ENCODE measurements around the gene MIPOL1. TPM values are rescaled to one million over a fixed set of nuclear protein-coding genes. Genes with fewer than 3 reads are reported as not detected.

Gene MIPOL1
- total RNA-seq, 1 donor from 2014 or later: 0.02 TPM

DNA sequence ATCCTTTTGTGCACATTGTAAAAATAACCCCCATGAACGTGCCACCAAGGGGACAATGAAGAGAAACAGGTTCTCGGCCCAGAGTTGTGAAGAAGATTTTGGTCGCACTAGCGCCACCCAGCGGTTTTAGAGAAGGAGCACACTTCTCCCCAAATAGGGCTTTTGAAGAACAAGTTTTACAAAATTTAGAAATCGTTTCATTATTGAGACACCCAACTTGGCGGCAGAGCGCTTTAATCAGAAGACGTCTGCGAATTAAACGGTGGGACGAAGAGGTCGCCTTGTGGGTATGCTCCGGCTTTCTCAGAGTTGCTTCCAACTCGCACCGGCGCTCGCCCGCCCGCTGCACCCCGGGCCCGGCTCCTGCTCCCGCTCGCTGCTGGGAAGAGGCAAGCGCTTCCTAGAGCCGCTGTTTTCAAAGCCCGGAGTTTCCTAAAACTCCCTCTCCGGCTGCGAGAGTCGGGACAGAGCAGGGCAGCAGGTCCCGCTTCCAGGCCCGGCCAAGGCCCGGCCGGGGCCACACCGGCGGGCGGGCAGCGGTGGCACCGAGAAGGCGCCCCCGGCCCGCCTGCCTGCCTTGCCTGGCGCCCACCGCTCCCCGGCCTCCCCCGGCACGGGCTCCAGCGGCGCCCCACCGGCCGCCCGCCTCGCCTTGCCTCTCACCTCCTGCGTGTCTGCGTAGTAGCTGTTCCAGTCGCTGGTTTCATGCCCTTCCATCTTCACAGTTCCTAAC, 396.7 kb downstream of the MIPOL1 start:
- intact Hi-C loops (cut with micrococcal nuclease): loop anchor here (5.0 to 10.0 kb wide), 3 partner anchors 350 to 1072 kb away; partner anchors contain the start of genes NKX2-1 and NKX2-8

DNA sequence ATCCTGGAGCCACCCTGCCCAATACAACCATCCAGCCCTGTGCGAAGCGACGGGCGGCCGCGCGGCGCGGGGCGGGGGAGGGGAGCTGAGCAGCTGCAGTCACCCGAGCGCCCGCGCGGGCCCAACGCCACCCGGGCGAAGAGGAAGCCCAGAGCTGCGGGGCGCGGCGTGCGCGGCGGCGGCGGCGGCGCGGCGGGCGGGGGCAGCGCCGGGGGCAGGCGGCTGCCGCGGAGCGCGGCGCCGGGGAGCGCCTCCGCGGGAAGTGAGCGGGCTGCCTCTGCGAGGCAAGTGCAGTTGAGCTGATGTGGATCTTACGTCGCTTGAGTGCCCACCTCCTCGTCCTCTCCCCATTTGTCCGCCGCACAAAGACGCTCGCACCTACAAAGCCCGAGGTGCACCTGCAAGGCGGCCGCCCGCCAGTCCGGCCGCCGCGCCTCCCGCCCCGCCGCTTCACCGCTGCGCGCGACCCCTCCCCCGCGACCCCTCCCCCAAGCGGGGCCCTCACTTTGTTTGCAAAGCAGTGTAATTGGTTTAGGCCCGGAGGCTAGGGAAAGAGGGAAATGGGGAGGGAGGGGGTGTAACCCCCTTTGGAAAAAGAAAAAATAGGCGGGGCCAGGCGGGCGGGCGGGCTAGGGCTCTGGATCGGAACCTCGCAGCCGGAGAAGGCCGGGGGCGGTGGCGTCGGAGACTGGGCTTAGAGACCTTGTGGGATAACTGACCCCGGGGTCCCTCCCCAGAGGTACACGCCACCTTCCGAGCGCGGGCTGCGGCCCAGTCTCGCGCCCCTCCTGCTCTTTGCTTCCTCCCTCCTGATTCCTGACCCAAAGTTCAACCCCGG, 397.5 kb downstream of the MIPOL1 start, which contains the start of the genes FOXA1 and TTC6:
TSS of gene FOXA1 (minus strand) at position 279 of the 838 bp plus-strand sequence. CDS start at position 2, 277 bp downstream.
TSS of gene TTC6 (plus strand) at position 659 of the 838 bp plus-strand sequence. CDS start 26,436 bp downstream, outside the sequence.
- intact Hi-C loops (cut with micrococcal nuclease): loop anchor here (5.0 to 10.0 kb wide), 4 partner anchors 350 to 1088 kb away; partner anchors contain the start of genes NKX2-1 and NKX2-8

DNA sequence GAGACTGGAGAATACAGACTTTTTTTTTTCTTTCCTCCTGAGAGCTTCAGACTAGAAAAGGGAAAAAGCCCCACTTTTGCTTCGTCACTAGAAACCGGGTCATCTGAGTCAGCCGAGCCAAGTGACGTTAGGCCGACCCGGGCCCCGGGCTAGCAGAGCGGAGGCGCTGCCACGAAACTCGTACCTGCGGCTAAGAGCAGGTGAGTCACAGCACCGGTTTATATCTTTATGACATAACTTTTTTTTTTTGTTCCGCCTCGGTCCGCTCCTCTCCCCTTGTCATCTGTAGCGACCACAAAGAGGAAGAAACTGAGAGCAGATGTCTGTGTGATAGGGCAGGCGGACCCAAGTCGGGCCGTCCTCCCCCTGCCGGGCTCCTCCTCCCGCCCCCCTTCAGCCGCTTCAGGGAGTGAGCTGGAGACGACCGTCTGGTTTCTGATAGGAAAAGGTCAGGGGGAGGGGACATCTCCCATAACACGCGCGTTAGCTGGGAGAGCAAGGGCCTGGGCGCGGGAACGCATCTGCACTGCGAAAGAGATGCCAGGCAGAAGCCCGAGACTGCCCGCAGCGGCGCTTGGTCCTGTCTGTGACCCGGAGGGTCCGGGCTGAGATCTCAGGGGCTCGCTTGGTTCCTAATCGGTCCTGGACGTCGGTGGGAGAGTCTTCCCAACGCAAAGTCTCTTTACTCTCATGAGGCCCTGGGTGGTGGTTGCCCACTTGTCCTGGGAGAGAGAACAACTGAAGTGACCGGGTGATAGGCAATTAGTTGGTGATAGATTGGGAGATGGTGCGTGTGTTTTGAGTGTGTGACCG, 398.3 kb downstream of the MIPOL1 start:
- intact Hi-C loops (cut with micrococcal nuclease): loop anchor here (5.0 to 10.0 kb wide), 2 partner anchors 351 to 1089 kb away; no protein-coding TSS in a partner anchor

DNA sequence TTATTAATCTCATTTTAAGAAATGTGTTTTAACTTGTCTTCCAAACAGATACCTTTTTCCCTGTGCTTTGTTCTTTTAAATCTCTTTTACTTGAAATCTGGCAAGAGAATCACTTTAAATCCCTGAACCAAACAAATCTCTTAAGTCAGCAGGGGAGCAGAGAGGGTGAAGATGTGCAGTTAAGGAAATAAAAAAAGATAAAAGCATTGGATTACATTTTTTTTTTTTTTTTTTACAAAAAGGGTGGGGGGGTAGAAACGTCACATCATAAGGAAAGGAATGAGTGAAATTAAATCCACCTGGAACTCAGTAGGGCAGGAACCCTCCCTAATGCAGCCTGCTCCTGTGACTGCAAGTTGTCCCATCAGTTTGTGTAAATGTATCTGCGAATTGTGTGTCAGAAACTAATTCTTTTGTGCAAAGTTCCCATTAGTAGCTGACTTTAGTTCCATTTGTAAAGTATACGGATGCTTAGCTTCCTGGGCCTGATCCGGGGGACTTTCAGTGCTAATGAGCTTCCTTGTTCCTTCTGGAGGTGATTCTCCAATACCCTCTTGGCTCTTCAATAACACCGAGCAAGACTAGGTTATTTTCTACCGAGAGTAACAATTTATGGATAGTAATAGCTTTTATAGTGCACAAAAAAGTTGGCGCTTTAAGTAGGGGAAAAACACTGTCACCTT, 399.2 kb downstream of the MIPOL1 start:
- intact Hi-C loops (cut with micrococcal nuclease): loop anchor here (5.0 to 10.0 kb wide), 2 partner anchors 352 to 1090 kb away; no protein-coding TSS in a partner anchor

DNA sequence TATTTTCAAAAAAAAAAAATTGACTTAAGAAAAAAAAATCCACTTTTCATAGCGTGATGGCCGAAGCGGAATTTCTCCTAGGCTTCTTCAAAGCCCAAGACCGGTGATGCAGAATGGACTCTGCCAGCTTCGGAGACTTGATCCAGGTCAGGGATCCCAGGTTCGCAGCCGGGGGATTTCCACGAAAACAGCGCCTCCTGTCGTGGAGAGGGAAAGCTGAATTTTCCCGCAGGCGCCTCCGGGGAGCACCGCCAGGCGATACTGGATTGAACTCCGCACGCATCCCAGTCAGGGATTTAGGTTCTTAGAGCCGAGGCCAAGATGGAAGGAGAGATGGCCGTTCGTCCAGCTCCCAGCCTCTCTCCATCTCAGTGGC, 399.8 kb downstream of the MIPOL1 start:
- intact Hi-C loops (cut with micrococcal nuclease): loop anchor here (5.0 to 10.0 kb wide), 2 partner anchors 353 to 1090 kb away; no protein-coding TSS in a partner anchor

DNA sequence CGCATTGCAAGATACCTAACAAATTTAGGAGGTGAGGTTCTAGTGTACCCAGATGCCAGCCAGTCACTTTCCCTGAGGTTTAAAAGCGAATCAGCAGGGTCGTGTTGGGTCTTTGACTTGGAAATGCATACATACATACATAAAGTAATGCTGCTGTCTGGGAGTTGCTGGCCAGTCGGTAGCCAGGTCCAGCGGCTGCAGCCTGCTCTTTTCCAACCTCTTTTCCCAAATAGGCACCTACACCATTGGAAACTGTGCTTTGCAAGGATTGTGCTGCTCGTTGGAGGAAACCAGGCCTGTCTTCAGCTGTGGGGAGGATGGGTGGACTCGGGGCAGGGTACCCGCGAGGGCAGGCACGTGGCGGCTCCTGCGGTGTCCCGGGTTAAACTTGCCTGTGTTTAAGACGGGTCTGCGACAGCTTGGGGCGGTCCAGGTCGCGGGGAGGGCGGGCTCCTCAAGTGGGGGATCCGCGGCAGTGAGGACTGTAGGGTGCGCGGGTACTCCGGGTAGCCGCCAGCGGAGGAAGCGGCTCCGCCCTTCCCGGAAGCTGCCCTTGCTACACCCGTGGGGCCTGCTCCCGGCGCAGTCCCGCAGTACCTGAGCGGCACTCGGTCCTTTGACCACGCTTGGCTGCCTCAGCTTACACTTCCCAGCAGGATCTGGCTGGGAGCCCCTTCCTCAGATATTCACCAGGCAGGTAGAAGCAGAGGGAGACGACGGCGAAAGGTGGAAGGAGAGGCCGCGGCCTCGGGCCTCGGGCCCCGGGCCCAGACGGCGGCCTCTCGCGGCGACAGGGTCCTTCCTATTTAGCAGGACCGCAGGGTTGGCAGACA, 400.4 kb downstream of the MIPOL1 start:
- intact Hi-C loops (cut with micrococcal nuclease): loop anchor here (5.0 to 10.0 kb wide), 2 partner anchors 353 to 1091 kb away; no protein-coding TSS in a partner anchor

DNA sequence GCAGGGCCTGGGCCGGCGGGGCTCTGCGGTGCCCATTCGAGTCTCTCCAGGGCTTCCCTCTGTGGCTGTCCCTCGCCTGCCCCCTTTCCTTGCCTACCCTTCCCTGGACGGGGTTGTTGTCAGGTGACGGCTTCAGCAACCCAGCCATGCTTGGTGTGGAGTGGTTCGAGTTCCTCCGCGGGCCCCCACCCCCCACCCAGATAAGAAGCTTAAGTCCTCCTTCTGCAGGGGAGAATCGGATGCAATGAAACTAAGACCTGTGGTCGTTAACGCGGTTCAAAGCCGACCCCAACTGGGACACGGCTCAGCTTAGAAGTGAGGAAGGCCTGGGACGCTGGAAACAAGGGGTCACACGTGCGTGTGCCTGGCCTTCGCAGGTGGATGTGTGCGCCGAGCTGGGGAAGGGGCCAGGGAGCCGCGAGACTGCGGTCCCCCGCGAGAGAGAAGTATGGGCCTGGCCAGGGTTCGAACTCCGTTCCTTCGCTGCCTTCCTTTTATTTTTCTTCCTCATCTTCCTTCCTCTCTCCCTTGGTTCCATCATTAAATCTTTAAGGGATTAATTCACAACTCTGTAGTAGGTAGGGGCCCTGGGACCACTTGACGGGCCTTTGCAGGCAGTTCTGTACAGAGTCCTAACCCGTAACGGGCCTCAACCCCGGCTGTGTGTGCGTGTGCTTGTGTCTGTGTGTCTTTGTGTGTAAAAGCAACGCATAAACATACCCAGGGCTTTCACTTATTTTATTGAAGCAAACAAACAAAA, 401.2 kb downstream of the MIPOL1 start:
- intact Hi-C loops (cut with micrococcal nuclease): loop anchor here (5.0 to 10.0 kb wide), 2 partner anchors 354 to 1092 kb away; no protein-coding TSS in a partner anchor

DNA sequence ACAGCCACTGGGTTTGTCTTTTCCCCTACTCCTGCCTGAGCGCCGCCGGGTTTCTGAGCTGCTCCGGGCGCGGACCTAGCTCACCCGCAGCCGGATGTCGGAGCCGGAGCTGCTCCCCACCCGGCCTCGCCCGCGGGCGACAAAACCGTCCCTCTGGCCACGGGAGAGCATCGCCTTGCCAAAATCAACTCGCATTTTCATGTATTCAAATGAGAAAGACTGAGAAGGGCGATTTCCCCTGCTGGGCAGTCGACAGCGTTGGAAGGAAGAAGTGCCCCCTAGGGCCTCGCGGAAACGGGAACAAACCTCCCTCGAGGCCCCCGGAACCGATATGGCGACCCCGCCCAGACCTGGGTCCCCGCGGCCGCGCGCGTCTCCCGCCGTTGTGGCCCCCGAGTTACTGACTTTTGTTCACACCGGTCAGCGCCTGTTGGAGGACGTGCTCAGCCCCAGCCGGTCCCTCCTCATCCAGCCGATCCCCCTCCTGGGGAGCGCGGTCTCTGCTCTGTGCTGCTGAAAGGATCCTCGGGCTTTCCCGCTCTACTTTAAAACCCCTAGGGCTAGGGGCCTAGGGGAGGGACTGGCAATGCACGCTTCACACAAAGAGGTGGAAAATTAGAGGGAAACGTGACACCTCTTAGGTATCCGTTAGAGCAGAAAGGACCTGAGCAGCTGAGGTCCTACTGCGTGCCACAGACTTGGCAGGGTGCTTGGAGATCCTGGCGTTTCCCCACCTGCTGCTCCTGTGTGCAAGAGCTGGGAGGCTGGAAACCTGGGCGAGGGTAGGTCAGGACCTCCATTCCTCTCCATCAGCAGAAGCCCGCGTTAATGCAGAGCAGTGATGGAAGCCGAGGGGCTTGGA, 402.0 kb downstream of the MIPOL1 start:
- intact Hi-C loops (cut with micrococcal nuclease): loop anchor here (2.0 to 10.0 kb wide), 3 partner anchors 15 to 1092 kb away; no protein-coding TSS in a partner anchor

DNA sequence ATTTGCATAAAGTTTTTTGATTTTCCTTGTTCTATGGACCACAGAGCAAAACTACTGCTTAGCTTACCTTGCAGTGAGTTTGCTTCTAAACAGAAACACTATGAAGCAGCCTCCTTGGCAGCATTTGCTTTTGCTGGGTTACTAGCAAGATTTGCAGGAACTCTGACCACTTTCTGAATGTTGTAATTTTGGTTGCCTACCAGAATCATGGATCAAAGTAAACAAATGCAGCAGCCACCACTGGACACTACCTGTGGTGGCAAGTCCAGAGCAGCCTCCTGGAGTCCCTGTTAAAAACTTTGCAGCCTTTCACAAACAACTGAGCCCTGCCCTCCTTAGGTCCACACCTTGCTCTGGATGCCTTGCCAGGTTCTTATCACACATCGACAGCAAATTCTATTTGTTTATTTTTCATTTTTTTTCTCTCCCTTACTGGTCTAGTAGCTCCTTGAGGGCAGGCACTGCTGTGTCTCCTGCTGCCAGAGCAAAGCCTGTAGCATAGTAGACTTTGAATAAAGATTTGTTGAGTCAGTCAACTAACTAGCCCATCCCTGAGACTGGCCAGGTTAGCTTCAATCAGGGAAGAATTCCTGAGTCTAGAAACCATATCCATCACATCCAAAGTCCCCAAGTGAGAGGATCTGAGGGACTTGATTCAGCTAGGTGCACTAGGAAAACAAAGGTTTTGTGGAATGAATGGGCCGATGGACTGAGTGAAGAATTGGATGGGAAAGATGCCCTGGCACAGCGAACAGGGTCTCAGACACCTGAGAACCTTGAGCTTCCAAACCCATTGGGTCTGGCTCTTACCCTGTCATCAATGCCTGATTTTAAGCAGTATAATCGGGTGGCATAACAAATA, 403.4 kb downstream of the MIPOL1 start:
- intact Hi-C loops (cut with micrococcal nuclease): loop anchor here (2.0 kb wide), 1 partner anchor 16 kb away; no protein-coding TSS in a partner anchor

DNA sequence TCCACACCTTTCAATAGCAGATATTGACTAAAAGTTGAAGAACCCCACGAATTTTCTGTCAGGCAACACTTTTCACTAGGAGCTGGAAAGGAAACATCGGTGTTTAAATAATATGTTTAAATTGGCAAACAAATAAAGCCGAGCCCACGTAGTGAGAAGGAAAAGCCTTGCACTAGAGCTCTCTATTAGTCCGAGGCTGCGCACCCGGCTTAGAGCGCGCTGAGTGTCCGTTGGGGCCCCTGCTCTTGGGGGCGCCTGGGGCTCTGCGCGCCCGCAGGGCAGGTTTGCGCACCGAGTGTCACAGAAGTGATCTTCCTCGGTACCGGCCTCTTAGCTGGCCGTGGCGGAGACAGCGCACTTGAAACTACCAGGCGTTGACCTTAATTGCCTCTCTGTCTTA, 404.1 kb downstream of the MIPOL1 start:
- intact Hi-C loops (cut with micrococcal nuclease): loop anchor here (2.0 kb wide), 1 partner anchor 17 kb away; no protein-coding TSS in a partner anchor

Other genes with a start within 250 kb of the MIPOL1 start
- gene SLC25A21, start 25.3 kb upstream of the MIPOL1 start, total RNA-seq: not detected in 2 replicates

All from T-helper 1 cell treated with Interleukin-12 subunit alpha and Interleukin-12 subunit beta and Interleukin-4 antibody, amounts not matched to agents 30 ng/mL and 1 ng/mL, for 36 hours (primary cell).